Peyer's patch (tissue), 4 donors: ENCODE results near the gene DCXR.

Experiments used
- POLR2A ChIP-seq, 2 donors: fragments of 450-650 bp; IDR thresholded peaks; one replicate each; pipeline ENCODE4 v1.5.1; 2017; ENCODE audit warnings: antibody characterized with exemption in 2 of 2, mild to moderate bottlenecking in 2 of 2, moderate library complexity in 2 of 2
- TF ChIP-seq, protein P1 (sequence below), 6 experiments: fragments of 450-650 bp in 4 of 6; fragments of 200-600 bp in 2 of 6; sonication (generic) in 1 of 6; IDR thresholded peaks; one replicate each; pipeline ENCODE4 v1.5.1; 2017 to 2019; ENCODE audit warnings: antibody characterized with exemption in 6 of 6, mild to moderate bottlenecking in 3 of 6, moderate library complexity in 1 of 6

- TF ChIP-seq, protein P1, sequence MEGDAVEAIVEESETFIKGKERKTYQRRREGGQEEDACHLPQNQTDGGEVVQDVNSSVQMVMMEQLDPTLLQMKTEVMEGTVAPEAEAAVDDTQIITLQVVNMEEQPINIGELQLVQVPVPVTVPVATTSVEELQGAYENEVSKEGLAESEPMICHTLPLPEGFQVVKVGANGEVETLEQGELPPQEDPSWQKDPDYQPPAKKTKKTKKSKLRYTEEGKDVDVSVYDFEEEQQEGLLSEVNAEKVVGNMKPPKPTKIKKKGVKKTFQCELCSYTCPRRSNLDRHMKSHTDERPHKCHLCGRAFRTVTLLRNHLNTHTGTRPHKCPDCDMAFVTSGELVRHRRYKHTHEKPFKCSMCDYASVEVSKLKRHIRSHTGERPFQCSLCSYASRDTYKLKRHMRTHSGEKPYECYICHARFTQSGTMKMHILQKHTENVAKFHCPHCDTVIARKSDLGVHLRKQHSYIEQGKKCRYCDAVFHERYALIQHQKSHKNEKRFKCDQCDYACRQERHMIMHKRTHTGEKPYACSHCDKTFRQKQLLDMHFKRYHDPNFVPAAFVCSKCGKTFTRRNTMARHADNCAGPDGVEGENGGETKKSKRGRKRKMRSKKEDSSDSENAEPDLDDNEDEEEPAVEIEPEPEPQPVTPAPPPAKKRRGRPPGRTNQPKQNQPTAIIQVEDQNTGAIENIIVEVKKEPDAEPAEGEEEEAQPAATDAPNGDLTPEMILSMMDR (IDR thresholded peaks at IDR 0.05) = no peak
- TF ChIP-seq POLR2A (IDR thresholded peaks at IDR 0.05) = no peak
These were observed 12.6 kb downstream of the DCXR start for GRCh38 chr17:82024859-82025258.
